Coronary artery (tissue), 2 donors: ENCODE results near the gene ZIC1.

ENCODE experiments used
- DNase-seq: peaks from one replicate; pipeline ENCODE4 v3.0.0-alpha.2; 2017; ENCODE audit warnings: low spot score
- H3K27ac ChIP-seq, 2 donors: fragments of 200-600 bp; sonication (generic); one replicate each; pipeline ENCODE4 v1.5.1; 2016 to 2019
- H3K4me3 ChIP-seq: fragments of 200-600 bp; sonication (generic); 2 replicates; pipeline ENCODE4 v1.5.1; 2016; ENCODE audit warnings: mild to moderate bottlenecking, moderate library complexity
- TF ChIP-seq, protein P1 (sequence below): fragments of 200-600 bp; sonication (generic); IDR thresholded peaks from one replicate; pipeline ENCODE4 v1.5.1; 2019; ENCODE audit warnings: antibody characterized with exemption

Gene ZIC1

DNA sequence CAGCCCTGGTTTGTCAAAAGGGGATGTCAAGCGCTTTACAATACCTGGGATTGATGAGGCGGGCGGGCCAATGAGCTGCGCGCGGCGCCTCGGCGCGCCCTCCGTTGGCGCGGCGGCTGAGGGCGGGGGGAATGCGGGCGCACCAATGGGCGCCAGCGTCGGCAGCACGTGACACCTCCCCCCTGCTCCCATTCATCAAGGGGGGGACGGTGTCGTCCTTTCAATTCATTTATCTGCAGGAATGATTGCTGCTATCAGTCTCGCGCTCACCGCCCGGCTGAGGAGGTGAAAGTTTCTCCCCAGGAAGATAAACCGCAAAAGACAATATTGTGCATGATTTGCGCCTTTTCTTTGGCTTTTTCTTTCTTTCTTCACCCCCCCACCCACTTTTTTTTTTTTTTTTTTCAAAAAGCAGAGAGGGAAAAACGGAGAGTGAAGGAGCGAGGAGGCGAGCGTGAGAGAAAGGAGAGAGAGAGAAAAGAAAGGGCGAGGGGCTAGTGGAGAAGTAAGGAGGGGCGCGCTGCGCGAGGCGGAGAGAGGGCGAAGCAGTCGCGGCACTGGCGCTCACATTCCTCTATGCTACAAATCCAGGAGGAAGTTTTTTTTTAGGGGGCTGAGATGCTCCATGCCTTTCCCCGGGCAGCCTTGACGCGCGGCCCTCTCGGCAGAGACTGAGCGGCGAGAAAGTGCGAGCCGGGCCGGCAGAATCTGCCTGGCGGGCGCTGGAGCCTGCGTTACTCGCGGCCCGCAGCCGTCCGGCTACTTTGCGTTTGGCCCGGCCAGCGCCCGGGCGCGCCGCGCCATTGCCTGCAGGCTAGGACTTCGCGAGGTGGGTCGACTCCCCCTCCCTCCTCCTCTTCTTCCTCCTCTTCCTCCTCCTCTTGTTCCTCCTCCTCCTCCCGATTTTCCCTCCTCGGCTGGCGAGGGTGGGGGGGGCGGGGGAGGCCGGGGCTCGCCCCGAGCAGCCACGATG is at the start of gene ZIC1:
Gene ZIC1, plus strand, starts transcription at position 223 of the 973 bp plus-strand sequence. Its CDS starts 748 bp downstream, at position 971.
- Histone ChIP-seq H3K4me3 (peak within 1 kb of the TSS; percentile 65), H3K27ac (no peak within 1 kb of the TSS)
- TF ChIP-seq, protein P1, sequence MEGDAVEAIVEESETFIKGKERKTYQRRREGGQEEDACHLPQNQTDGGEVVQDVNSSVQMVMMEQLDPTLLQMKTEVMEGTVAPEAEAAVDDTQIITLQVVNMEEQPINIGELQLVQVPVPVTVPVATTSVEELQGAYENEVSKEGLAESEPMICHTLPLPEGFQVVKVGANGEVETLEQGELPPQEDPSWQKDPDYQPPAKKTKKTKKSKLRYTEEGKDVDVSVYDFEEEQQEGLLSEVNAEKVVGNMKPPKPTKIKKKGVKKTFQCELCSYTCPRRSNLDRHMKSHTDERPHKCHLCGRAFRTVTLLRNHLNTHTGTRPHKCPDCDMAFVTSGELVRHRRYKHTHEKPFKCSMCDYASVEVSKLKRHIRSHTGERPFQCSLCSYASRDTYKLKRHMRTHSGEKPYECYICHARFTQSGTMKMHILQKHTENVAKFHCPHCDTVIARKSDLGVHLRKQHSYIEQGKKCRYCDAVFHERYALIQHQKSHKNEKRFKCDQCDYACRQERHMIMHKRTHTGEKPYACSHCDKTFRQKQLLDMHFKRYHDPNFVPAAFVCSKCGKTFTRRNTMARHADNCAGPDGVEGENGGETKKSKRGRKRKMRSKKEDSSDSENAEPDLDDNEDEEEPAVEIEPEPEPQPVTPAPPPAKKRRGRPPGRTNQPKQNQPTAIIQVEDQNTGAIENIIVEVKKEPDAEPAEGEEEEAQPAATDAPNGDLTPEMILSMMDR: no peak
- DNase-seq: no peak

DNA sequence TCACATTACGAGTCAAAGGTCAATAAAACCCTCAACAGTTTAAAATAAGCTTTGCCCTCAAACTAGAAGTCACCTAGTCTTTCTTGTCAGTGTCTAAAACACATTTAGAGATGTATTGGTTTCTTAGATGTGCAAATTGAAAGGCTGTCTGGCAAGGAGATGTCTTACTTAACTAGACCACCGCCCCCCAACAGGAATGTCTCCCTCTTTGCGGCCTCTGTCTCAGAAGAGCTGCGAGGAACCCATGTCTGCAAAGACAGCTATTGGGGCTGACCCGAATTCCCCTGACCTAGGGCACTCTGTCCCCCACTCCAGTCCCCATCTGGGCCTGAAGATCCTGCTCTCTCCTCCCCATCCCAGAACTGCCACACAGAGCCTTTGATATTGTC is 49.1 kb upstream of the ZIC1 start:
- no peak for DNase-seq
- H3K4me3 ChIP-seq: no peak overlapping the region
- TF ChIP-seq, protein P1: no peak
- no peak overlapping the region for H3K27ac ChIP-seq

DNA sequence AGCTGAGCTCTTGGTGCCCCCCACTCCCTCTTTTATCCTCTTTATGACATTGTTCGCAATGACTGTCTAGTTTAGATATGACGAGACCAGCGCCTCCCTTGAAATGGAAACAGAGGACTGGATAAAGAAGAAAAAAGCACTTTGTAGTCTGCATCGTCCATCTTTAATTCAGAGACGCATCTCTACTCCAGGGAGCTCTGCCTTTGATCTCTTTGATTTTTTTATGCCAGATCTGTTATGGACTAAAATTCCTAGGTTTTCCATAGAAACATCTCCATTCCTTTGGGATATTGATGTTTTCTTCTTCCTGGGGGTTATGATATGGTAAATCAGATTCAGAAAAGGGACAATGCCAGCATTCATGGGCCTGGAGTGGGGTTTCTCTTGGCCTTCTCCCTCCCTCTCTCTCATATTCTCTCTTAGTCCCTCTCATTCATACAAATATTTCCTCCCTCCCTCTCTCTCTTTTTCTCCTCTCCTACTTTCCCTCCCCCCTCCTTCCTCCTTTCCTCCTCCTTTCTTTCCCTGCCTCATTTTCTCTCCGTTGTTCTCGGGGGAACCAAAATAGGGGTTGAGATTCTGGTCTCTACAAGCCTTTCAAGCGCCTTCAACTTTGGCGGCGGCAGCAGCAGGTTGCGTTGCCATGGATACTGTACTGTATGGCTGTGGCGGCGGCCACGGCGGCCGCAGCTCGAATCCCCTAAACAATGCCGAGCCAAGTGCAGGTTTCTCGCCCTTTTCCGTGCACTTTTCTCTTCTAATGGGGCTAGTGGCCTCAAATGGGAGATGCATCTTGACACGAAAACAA is 48.3 kb upstream of the ZIC1 start:
- Histone ChIP-seq H3K27ac (no peak overlapping the region), H3K4me3 (no peak overlapping the region)
- TF ChIP-seq, protein P1: no peak
- DNase-seq: no peak

DNA sequence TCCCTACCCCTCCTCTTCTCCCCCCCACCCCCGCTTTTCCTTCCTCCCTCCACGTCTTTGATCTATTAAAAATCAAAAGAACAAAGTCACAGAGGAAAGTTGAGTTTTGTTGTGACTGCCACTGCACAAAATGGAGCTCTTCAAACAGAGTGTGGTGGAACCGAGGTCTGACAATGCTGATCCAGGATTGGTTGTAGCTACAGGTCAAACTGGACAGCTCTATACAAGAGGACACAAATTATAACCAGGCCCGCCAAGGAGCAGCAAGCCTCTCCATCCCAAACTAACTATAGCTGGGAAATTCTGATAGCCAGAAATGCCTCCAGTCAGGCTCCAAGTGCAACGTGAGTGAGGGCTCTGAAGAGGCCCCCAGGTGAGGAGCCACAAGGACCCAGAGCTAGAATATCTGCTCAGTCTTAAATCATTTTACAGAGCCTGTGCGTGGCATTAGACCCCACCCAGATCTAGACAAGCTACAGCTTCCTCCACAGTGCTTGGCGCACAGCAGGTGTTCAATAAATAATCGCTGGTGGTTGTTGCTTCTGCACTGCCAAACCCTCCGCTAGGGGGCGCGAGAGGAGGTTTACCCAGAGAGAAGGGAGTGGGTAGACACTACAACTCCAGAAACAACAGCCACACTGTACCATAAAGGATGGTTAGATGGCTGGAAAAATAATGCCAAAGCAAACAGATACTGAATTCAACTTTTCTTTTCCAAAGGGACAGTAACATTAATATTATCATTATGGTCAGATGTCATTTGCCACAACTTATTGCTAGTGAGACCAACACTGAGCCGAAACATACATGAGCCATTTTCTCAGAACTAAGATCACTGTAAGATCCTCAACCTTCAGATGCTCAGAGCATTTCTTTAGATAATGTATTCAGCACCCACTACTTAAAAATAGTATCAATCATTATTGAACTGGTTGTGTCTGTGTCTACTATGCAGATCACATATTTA is 47.4 kb upstream of the ZIC1 start:
- DNase-seq: no peak
- no peak overlapping the region for H3K27ac ChIP-seq
- TF ChIP-seq, protein P1: no peak
- no peak overlapping the region for H3K4me3 ChIP-seq

DNA sequence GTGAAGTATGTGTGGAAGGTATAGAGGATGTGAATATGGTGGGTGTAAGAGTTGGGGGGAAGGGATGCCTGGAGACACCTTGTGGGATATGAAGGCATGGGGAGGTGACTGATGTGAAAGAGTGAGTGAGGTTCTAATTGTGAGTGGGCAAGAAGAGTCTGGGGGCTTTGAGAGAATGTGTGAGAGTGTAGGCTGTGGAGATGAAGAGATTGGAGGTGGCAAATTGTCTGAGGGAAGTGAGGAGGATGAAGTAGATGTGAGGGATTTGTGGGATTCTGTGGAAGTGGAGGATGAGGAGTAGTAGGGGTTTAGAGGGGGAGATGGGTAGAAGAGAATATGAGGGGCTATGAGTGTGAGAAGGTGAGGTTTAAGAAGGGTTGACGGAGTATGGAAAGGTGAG is 44.4 kb upstream of the ZIC1 start:
- no peak for DNase-seq
- TF ChIP-seq, protein P1: no peak
- Histone ChIP-seq H3K27ac (no peak overlapping the region), H3K4me3 (no peak overlapping the region)
